CD4-positive, alpha-beta T cell (primary cell): ENCODE data around the gene NTM. TPM values are rescaled to one million over a fixed set of nuclear protein-coding genes. Genes with fewer than 3 reads are reported as not detected.

Experiments
- ATAC-seq: fragments of 200-7000 bp; cut with Tn5 transposase; one replicate; pipeline ENCODE4 v1.10.0; 2022; ENCODE audit warnings: mild to moderate bottlenecking; ENCODE audit not compliant: poor library complexity
- CTCF ChIA-PET: fragments of 350-600 bp; sonication (Branson Sonifier 250); formaldehyde crosslinking; loops from one replicate; lab custom pipeline; 2021; ENCODE audit warnings: antibody characterized with exemption, inconsistent platforms; lab: Charles Lee
- POLR2A ChIA-PET: fragments of 350-600 bp; sonication (Branson Sonifier 250); formaldehyde crosslinking; loops from one replicate; lab custom pipeline; 2021; ENCODE audit warnings: antibody characterized with exemption, inconsistent platforms; lab: Charles Lee
- DNase-seq, 14 experiments: peaks; one replicate each; pipeline ENCODE4 v3.0.0-alpha.2; 2013 to 2020; ENCODE audit warnings: mixed read lengths in 2 of 14
- H3K27ac ChIP-seq, 2 donors: one replicate each; pipeline versions ENCODE4 v1.5.1 to v1.7.0; 2013; ENCODE audit warnings: low read length in 2 of 2, low read depth in 1 of 2, mild to moderate bottlenecking in 1 of 2
- H3K27me3 ChIP-seq, 2 experiments: 1 replicate in 1 of 2; 2 replicates in 1 of 2; pipeline versions ENCODE4 v1.6.1 to v1.7.0; 2013; ENCODE audit warnings: low read length in 2 of 2, control low read depth in 1 of 2, mild to moderate bottlenecking in 1 of 2, moderate library complexity in 1 of 2; ENCODE audit not compliant: insufficient read depth in 2 of 2, control insufficient read depth in 1 of 2
- H3K36me3 ChIP-seq: one replicate; pipeline ENCODE4 v1.6.1; 2013; ENCODE audit warnings: low read length, control low read depth; ENCODE audit not compliant: insufficient read depth
- H3K4me1 ChIP-seq: one replicate; pipeline ENCODE4 v1.6.1; 2013; ENCODE audit warnings: low read length, control low read depth; ENCODE audit not compliant: insufficient read depth
- H3K4me3 ChIP-seq: one replicate; pipeline ENCODE4 v1.5.1; 2013; ENCODE audit warnings: mild to moderate bottlenecking, low read length, moderate library complexity
- H3K9me3 ChIP-seq, 2 experiments: 1 replicate in 1 of 2; 2 replicates in 1 of 2; pipeline versions ENCODE4 v1.6.1 to v1.7.0; 2013; ENCODE audit warnings: low read length in 2 of 2, mild to moderate bottlenecking in 2 of 2, control low read depth in 1 of 2, moderate library complexity in 1 of 2; ENCODE audit not compliant: control insufficient read depth in 1 of 2, insufficient read depth in 1 of 2
- H3K27ac Mint-ChIP-seq: one replicate; pipeline ENCODE4 v1.8.0; 2020; ENCODE audit warnings: mixed read lengths
- H3K27me3 Mint-ChIP-seq: one replicate; pipeline ENCODE4 v1.8.0; 2021; ENCODE audit warnings: mixed read lengths
- H3K36me3 Mint-ChIP-seq: one replicate; pipeline ENCODE4 v1.8.0; 2021; ENCODE audit warnings: low read depth, mixed read lengths
- H3K4me1 Mint-ChIP-seq: one replicate; pipeline ENCODE4 v1.8.0; 2021; ENCODE audit warnings: low read depth, mixed read lengths
- H3K4me3 Mint-ChIP-seq: one replicate; pipeline ENCODE4 v1.8.0; 2020; ENCODE audit warnings: mild to moderate bottlenecking, mixed read lengths
- H3K9me3 Mint-ChIP-seq: one replicate; pipeline ENCODE4 v1.8.0; 2020; ENCODE audit warnings: mixed read lengths
- CTCF ChIP-seq: fragments of 200-600 bp; IDR thresholded peaks from one replicate; pipeline ENCODE4 v1.8.0; 2022; ENCODE audit warnings: antibody characterized with exemption, mild to moderate bottlenecking
- intact Hi-C, 2 experiments: fragments of 100-400 bp; cut with DNase I in 1 of 2; cut with micrococcal nuclease in 1 of 2; formaldehyde crosslinking; loops; one replicate each; pipeline versions ENCODE4 v1.15.1 to v1.9.0; 2023 to 2025; cut with DNase I, micrococcal nuclease
- total RNA-seq, 174 experiments: library from RNA in 2 of 174; stranded (reverse) in 2 of 174; gene quantifications; one replicate each; pipeline ENCODE4 v1.2.3 and lab custom pipeline; 2021 to 2026

NTM gene
- total RNA-seq, 2 experiments from 2014 or later = not detected

GRCh38 chr11:131327421-131327820, 43.0 kb upstream of the NTM start:
- Histone ChIP-seq H3K36me3 (no peaks in the 10 kb centered on the region), H3K9me3 (peaks cover 0 to 13% of the 10 kb centered on the region in 2 experiments), H3K4me1 (no peaks in the 10 kb centered on the region), H3K27ac (no peak overlapping the region), H3K4me3 (no peak overlapping the region), H3K27me3 (no peaks in the 10 kb centered on the region)
- DNase-seq = no peak
- Mint-ChIP-seq H3K4me1 (no peaks in the 10 kb centered on the region), H3K27me3 (no peaks in the 10 kb centered on the region), H3K9me3 (no peaks in the 10 kb centered on the region), H3K36me3 (no peaks in the 10 kb centered on the region), H3K4me3 (no peak overlapping the region), H3K27ac (no peak overlapping the region)
- CTCF ChIA-PET = no interaction called here
- POLR2A ChIA-PET = no interaction called here
- no peak for ATAC-seq
- intact Hi-C loops = no loop called here
- no peak for TF ChIP-seq CTCF

GRCh38 chr11:131328843-131329242, 41.6 kb upstream of the NTM start:
- Histone ChIP-seq H3K27ac (no peak overlapping the region), H3K4me1 (no peaks in the 10 kb centered on the region), H3K9me3 (peaks cover 0 to 17% of the 10 kb centered on the region in 2 experiments), H3K36me3 (no peaks in the 10 kb centered on the region), H3K27me3 (no peaks in the 10 kb centered on the region), H3K4me3 (no peak overlapping the region)
- no peak overlapping the region for H3K4me3 Mint-ChIP-seq
- no peak for DNase-seq
- H3K9me3 Mint-ChIP-seq = no peaks in the 10 kb centered on the region
- H3K27ac Mint-ChIP-seq = no peak overlapping the region
- H3K4me1 Mint-ChIP-seq = no peaks in the 10 kb centered on the region
- H3K27me3 Mint-ChIP-seq = no peaks in the 10 kb centered on the region
- intact Hi-C loops = no loop called here
- CTCF ChIA-PET = no interaction called here
- no peak for ATAC-seq
- no peaks in the 10 kb centered on the region for H3K36me3 Mint-ChIP-seq
- POLR2A ChIA-PET = no interaction called here
- no peak for TF ChIP-seq CTCF

GRCh38 chr11:131331010-131331409, 39.4 kb upstream of the NTM start:
- Histone ChIP-seq H3K9me3 (peaks cover 0 to 17% of the 10 kb centered on the region in 2 experiments), H3K27ac (no peak overlapping the region), H3K27me3 (no peaks in the 10 kb centered on the region), H3K4me1 (no peaks in the 10 kb centered on the region), H3K36me3 (no peaks in the 10 kb centered on the region), H3K4me3 (no peak overlapping the region)
- H3K4me3 Mint-ChIP-seq = no peak overlapping the region
- H3K9me3 Mint-ChIP-seq = no peaks in the 10 kb centered on the region
- no peaks in the 10 kb centered on the region for H3K4me1 Mint-ChIP-seq
- no peak for TF ChIP-seq CTCF
- no peaks in the 10 kb centered on the region for H3K27me3 Mint-ChIP-seq
- ATAC-seq (no peak), DNase-seq (no peak)
- ChIA-PET CTCF (no interaction called here), POLR2A (no interaction called here)
- intact Hi-C loops = no loop called here
- H3K36me3 Mint-ChIP-seq = no peaks in the 10 kb centered on the region
- H3K27ac Mint-ChIP-seq = no peak overlapping the region
